Glutamatergic neuron (in vitro differentiated cells): ENCODE data around the gene CD79A. TPM values are rescaled to one million over a fixed set of nuclear protein-coding genes. Genes with fewer than 3 reads are reported as not detected.
A peak's percentile ranks its signal among the peaks of the same experiment; 100 is the strongest.

Experiments
- DNase-seq: peaks from one replicate; pipeline ENCODE4 v3.0.0; 2022
- H3K27ac Mint-ChIP-seq: one replicate; pipeline ENCODE4 v1.8.0; 2020; ENCODE audit warnings: mild to moderate bottlenecking, mixed read lengths, inconsistent platforms; ENCODE audit not compliant: unreplicated experiment
- H3K27me3 Mint-ChIP-seq: one replicate; pipeline ENCODE4 v1.8.0; 2020; ENCODE audit warnings: mild to moderate bottlenecking, moderate library complexity, mixed read lengths, inconsistent platforms; ENCODE audit not compliant: unreplicated experiment
- H3K36me3 Mint-ChIP-seq: one replicate; pipeline ENCODE4 v1.8.0; 2020; ENCODE audit warnings: mild to moderate bottlenecking, mixed read lengths, inconsistent platforms; ENCODE audit not compliant: unreplicated experiment
- H3K4me1 Mint-ChIP-seq: one replicate; pipeline ENCODE4 v1.8.0; 2020; ENCODE audit warnings: mild to moderate bottlenecking, low read depth, mixed read lengths, inconsistent platforms; ENCODE audit not compliant: unreplicated experiment
- H3K4me3 Mint-ChIP-seq: one replicate; pipeline ENCODE4 v1.8.0; 2020; ENCODE audit warnings: mild to moderate bottlenecking, mixed read lengths, inconsistent platforms; ENCODE audit not compliant: unreplicated experiment
- H3K9me3 Mint-ChIP-seq: one replicate; pipeline ENCODE4 v1.8.0; 2020; ENCODE audit warnings: mild to moderate bottlenecking, moderate library complexity, mixed read lengths, inconsistent platforms; ENCODE audit not compliant: unreplicated experiment
- total RNA-seq: library from RNA; stranded (reverse); fragmentation: NEBNext Ultra II Directional; extraction: Animal tissue kit (Norgen Biotek cat#: 25700); gene quantifications from one replicate; pipeline ENCODE4 v1.2.1, GENCODE V29; 2021; ENCODE audit not compliant: unreplicated experiment
- TF ChIP-seq, protein P1 (sequence below): fragments of 200-600 bp; sonication (generic); IDR thresholded peaks from one replicate; pipeline ENCODE4 v1.5.0; 2021; ENCODE audit not compliant: partially characterized antibody, unreplicated experiment

CD79A gene
- total RNA-seq, 1 donor from 2014 or later, result not detected

DNA sequence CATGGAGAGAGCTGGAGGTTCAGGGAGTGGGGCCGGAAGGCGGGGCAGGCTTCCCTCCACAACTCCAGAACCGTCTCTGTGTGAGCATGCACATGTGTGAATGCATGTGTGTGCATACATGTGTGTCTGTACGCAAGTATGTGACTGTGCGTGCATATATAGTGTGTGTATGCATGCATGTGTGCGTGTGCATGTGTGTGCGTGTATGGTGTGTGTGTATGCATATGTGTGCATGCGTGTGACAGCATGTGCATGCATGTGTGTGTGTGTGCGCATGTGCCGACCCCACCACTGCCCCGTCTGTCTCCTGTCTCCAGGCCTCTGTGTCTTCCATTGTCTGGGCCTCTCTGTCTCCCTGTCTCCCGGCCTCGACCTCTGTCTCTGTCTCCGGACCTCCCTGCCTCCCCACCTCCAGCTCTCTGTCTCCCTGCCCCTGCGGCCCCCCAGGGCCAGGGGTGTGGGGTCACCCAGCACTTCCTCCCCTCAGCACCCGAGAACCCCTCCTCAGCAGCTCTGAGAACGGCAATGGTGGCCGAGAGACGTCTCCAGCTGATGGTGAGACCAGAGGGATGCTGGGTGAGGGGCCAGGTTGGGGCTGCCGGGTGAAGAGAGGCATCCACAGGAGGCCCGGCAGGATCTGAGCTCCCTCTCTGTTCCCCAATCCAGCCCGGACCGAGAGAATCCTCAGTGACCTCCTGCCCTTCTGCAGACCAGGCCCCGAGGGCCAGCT, 28.4 kb downstream of the CD79A start:
- H3K4me1 Mint-ChIP-seq, result peaks cover 9% of the 10 kb centered on the region
- no peaks in the 10 kb centered on the region for H3K36me3 Mint-ChIP-seq
- no peak overlapping the region for H3K27ac Mint-ChIP-seq
- peaks cover 6% of the 10 kb centered on the region for H3K9me3 Mint-ChIP-seq
- TF ChIP-seq, protein P1, sequence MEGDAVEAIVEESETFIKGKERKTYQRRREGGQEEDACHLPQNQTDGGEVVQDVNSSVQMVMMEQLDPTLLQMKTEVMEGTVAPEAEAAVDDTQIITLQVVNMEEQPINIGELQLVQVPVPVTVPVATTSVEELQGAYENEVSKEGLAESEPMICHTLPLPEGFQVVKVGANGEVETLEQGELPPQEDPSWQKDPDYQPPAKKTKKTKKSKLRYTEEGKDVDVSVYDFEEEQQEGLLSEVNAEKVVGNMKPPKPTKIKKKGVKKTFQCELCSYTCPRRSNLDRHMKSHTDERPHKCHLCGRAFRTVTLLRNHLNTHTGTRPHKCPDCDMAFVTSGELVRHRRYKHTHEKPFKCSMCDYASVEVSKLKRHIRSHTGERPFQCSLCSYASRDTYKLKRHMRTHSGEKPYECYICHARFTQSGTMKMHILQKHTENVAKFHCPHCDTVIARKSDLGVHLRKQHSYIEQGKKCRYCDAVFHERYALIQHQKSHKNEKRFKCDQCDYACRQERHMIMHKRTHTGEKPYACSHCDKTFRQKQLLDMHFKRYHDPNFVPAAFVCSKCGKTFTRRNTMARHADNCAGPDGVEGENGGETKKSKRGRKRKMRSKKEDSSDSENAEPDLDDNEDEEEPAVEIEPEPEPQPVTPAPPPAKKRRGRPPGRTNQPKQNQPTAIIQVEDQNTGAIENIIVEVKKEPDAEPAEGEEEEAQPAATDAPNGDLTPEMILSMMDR, result no peak
- no peak for DNase-seq
- H3K27me3 Mint-ChIP-seq, result peaks cover 7% of the 10 kb centered on the region
- H3K4me3 Mint-ChIP-seq, result no peak overlapping the region

DNA sequence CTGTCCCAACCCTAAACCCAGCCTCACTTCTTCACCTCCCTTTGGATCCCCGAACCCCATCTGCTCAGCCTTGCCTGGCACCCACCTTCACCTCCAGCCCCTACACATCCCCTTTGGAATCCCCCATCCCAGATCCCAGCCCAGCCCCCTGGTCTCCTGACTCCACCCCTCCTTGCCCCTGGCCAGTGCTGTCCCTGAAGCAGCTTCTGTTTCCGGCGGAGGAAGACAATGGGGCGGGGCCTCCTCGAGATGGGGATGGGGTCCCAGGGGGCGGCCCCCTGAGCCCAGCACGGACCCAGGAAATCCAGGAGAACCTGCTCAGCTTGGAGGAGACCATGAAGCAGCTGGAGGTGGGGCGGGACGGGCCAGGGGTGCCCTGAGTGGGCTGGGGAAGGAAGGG, 29.2 kb downstream of the CD79A start:
- TF ChIP-seq, protein P1, result no peak
- H3K9me3 Mint-ChIP-seq, result peaks cover 8% of the 10 kb centered on the region
- H3K36me3 Mint-ChIP-seq, result no peaks in the 10 kb centered on the region
- peaks cover 13% of the 10 kb centered on the region for H3K4me1 Mint-ChIP-seq
- no peak overlapping the region for H3K27ac Mint-ChIP-seq
- H3K27me3 Mint-ChIP-seq, result peaks cover 14% of the 10 kb centered on the region
- DNase-seq, result no peak
- H3K4me3 Mint-ChIP-seq, result peak overlapping the region; percentile 17

DNA sequence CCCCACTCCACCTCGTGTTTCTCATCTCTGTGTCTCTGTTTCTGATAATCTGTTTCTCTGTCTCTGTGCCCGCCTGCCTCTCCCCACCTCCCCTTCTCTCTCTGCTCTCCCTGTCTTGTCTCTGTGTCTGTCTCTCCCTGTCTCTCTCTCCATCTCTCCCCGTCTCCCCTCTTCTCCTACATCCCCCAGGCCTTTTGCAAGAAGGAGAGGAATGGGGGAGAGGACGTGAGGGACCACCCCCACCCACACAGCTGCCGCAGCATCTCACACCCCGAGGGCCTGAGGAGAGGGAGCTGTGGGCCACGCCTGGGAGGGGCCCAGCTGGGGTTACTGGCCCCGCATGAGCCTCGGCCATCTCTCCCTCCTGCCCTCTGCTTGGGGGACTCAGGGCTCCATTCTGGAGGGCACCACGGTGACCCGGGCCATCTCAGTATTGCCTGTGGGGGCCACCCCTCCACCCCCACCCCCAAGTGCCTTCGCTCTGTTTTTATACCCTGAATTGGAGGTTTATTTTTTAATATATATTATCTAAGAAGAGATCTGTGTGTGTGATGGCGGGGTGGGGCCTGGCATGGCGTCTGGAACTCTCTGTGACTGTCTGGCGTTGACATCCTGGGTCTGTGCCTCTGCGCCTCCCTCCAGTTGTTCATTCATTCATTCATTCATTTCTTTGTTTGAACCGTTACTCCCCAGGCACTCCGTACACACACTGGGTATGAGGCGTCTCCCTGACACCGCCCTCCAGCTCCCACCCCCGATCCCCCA, 30.0 kb downstream of the CD79A start:
- Mint-ChIP-seq H3K27me3 (peaks cover 19% of the 10 kb centered on the region), H3K4me1 (peaks cover 19% of the 10 kb centered on the region), H3K36me3 (no peaks in the 10 kb centered on the region), H3K9me3 (peaks cover 8% of the 10 kb centered on the region), H3K27ac (peak overlapping the region; percentile 59), H3K4me3 (peak overlapping the region; percentile 76)
- TF ChIP-seq, protein P1, result no peak
- DNase-seq, result no peak

DNA sequence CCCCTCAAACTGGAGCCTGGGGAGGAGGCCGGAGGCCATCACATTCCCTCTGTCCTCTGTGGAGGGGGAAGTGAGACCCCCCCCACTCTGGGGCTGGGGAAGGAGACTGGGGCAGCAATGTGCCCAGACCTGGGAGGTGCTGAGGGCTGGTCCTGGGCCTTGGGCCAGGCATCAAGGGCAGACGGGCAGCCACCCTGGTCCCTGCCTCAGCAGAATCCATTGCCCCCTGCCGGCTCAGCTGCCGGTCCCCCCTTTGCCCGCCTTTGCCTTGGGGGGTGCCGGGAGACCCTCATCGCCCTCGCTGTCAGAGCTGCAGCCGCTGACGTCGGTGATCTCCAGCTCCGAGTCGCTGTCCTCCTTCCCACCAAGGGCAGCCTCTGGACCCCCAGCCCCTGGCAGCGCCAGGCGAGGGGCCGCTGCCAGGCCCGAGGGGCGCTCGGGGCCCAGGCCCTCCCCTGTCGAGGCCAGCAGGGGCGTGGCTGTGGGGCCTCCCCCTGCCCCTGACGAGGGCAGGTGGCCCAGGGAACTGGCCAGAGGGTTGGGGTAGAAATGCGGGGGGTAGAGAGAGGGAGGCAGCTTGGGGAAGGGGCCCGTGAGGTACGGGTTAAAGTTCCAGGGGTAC, 31.0 kb downstream of the CD79A start:
- Mint-ChIP-seq H3K4me1 (peaks cover 21% of the 10 kb centered on the region), H3K4me3 (no peak overlapping the region), H3K27me3 (peaks cover 19% of the 10 kb centered on the region), H3K9me3 (peaks cover 11% of the 10 kb centered on the region), H3K36me3 (no peaks in the 10 kb centered on the region), H3K27ac (no peak overlapping the region)
- TF ChIP-seq, protein P1, result no peak
- no peak for DNase-seq
